Fibroblast of lung (primary cell): ENCODE measurements around the gene SEC31B.

Experiments used
- CTCF ChIP-seq, 2 donors: IDR thresholded peaks in 1 of 2; conservative IDR thresholded peaks in 1 of 2; 1 replicate in 1 of 2; 2 replicates in 1 of 2; pipeline ENCODE4 v1.5.1; 2011 to 2012; ENCODE audit warnings: low read length in 2 of 2, control low read depth in 1 of 2, inconsistent platforms in 1 of 2, low read depth in 1 of 2, mild to moderate bottlenecking in 1 of 2
- EZH2 ChIP-seq: IDR thresholded peaks from 2 replicates; pipeline ENCODE4 v1.5.1; 2012; ENCODE audit warnings: low read length, control low read depth, mild to moderate bottlenecking; ENCODE audit errors: missing control alignments

DNA sequence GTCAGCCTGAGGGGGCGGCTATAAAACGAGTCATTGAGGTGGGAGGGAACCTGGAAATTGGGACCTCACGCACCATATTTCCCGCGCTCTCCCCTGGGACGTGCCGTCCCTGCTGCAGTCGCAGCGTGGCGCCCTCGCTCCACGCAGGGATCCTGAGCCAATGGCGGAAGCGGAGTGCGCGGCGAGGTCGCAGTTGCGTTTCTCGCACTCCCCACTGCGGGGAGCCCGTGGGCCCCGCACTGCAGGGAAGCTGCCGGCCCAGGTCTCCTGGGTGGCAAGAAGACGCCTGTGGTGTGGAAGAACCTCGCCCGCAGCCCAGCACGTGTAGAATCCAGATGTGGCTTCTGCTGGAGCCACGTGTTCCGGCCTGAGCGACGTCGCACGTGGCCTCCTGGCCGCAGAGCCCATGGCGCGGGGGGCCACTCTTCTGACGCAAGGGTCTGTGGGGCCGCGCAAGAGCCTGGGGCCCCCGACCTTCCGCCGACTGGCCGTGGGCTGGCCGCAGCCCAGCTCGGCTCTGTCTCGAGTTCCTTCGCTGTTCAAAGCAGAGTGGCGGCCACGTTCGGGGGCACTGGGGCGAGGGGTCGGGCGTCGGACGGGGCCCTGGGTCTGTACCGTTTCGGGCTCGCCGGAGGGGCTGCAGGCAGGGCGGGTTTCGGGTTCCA lies 42.5 kb upstream of the SEC31B start:
- TF ChIP-seq EZH2 (peak; percentile 65), CTCF (conservative IDR thresholded peaks at IDR 0.05 in 1 of 2, IDR thresholded peaks at IDR 0.05 in 1 of 2; ENCODE audit: low read depth in 1 of 2, low read length in 2 of 2) (peak; percentile 49 to 71)
